ENCODE data around the gene METAP1.

- TF ChIP-seq CTCF (IDR thresholded peaks at IDR 0.05; ENCODE audit: insufficient read depth, low read length) (no peak), REST (IDR thresholded peaks at IDR 0.05; ENCODE audit: insufficient replicate concordance, low read depth) (no peak)
These were observed 3.0 kb downstream of the METAP1 start for GRCh38 chr4:98998551-98998950.
